ENCODE measurements around the gene AP2M1. TPM values are rescaled to one million over a fixed set of nuclear protein-coding genes. Genes with fewer than 3 reads are reported as not detected.

Gene AP2M1
- total RNA-seq, 4 donors from 2014 or later, result 150 to 200 (median 195) TPM

DNA sequence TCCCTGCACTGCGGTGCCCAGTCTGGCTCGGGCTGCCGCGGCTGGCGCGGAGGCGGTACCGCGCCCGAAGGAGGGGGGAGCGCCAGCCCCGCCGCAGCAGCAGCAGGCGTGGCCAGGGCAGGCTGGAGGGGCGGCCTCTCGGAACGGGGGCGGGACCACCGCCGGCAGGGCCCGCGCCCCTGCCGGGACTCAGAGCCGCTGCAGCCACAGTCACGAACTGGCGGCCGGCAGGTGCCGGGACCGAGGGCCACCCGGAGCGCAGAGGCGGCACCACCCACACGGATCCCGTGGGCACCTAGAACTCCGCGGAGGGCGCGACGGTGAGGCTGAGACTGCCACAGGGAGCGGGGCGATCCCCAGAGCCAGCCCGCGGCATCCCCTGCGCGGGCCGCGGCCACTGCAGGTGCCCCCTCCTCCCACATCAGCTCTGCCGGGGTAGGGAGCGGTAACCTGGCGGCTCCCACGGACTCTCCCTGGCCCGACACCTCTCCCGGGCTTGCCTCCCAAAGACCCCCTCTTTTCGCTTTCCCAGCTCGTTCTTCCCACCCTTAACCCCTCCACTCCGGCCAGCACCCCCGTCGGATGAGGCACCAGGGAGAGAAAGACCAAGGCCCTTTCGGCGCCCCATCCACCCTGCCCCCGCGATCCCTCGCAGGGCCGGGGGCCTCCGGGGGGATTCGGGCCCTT lies 54.9 kb downstream of the AP2M1 start, which contains the start of gene VWA5B2:
TSS of gene VWA5B2 (plus strand) at position 192 of the 687 bp plus-strand sequence. CDS start 944 bp downstream, outside the sequence.
- Histone ChIP-seq H3K27me3 (peaks cover 0 to 24% of the 10 kb centered on the region in 2 donors), H3K4me1 (peaks cover 0 to 22% (median 20%) of the 10 kb centered on the region in 4 donors), H3K4me3 (peak within 1 kb of the TSS; percentile 38 to 54 (median 49)), H3K36me3 (no peaks in the 10 kb centered on the region), H3K9me3 (no peaks in the 10 kb centered on the region), H3K27ac (no peak within 1 kb of the TSS)
- TF ChIP-seq CTCF (IDR thresholded peaks at IDR 0.05), result peak; percentile 12 to 39 (median 31)
- TF ChIP-seq POLR2A (IDR thresholded peaks at IDR 0.05), result no peak
- peak; percentile 62 to 80 (median 64) for DNase-seq

GRCh38 chr3:184230081-184230602 lies 55.5 kb downstream of the AP2M1 start:
- H3K27me3 ChIP-seq, result peaks cover 0 to 24% of the 10 kb centered on the region in 2 donors
- H3K4me1 ChIP-seq, result peaks cover 0 to 22% (median 20%) of the 10 kb centered on the region in 4 donors
- no peaks in the 10 kb centered on the region for H3K36me3 ChIP-seq
- no peak for DNase-seq
- peak overlapping the region; percentile 38 to 54 (median 49) for H3K4me3 ChIP-seq
- TF ChIP-seq CTCF (IDR thresholded peaks at IDR 0.05) (no peak), POLR2A (IDR thresholded peaks at IDR 0.05) (no peak)
- no peaks in the 10 kb centered on the region for H3K9me3 ChIP-seq
- no peak overlapping the region for H3K27ac ChIP-seq

DNA sequence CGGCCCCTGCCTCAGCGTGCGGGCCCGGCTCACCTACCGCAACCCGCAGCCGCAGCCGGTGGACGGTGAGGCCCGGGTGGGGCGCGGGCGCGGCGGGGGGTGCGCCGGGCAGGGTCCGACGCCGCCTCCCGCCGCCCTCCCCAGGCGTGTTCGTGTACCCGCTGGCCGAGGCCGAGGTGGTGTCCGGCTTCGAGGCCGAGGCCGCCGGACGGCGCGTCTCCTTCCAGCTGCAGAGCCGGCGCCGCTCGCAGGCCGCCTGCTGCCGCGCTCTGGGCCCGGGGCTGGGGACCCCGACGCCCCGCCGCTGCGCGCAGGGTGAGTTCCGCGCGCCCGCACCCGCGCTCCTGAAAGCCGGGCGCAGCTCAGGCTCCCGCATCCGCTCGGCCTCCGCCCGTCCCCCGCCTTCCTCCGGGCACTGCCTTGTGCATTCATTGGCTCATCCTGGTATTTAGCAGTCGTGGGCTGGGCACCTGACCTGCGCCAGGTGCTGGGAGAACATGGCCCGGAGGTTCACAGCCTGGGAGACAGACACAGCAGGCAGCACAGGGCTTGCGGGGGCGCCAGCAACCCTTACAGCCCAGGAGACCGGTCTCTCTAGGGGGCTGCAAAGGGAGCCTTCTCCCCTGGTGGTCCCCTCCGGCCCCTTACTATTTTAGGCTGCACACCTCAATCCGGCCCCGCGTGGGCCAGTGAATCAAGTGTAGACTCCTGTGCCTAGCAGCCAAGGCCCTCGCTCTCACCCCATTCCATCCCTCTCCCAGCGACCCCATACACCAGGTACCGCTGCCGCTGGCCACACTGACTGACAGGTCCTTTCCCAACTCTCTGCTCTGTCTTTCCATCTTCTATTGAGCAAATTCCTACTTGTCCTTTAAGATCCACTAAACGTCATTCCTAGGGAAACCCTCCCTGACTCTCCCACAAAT lies 56.2 kb downstream of the AP2M1 start:
- peak overlapping the region; percentile 38 to 54 (median 49) for H3K4me3 ChIP-seq
- TF ChIP-seq POLR2A (IDR thresholded peaks at IDR 0.05), result no peak
- no peak for TF ChIP-seq CTCF (IDR thresholded peaks at IDR 0.05)
- no peak overlapping the region for H3K27ac ChIP-seq
- H3K4me1 ChIP-seq, result peaks cover 0 to 22% (median 20%) of the 10 kb centered on the region in 4 donors
- H3K36me3 ChIP-seq, result no peaks in the 10 kb centered on the region
- no peaks in the 10 kb centered on the region for H3K9me3 ChIP-seq
- H3K27me3 ChIP-seq, result peaks cover 0 to 24% of the 10 kb centered on the region in 2 donors
- no peak for DNase-seq

GRCh38 chr3:184231671-184232070 lies 57.0 kb downstream of the AP2M1 start:
- Histone ChIP-seq H3K27me3 (peaks cover 0 to 24% of the 10 kb centered on the region in 2 donors), H3K9me3 (no peaks in the 10 kb centered on the region)

More at GRCh38 chr3:184231671-184232070, 57.0 kb downstream of the AP2M1 start:
- H3K4me3 ChIP-seq, result no peak overlapping the region
- no peak overlapping the region for H3K27ac ChIP-seq
- H3K36me3 ChIP-seq, result no peaks in the 10 kb centered on the region
- no peak for DNase-seq
- TF ChIP-seq POLR2A (IDR thresholded peaks at IDR 0.05), result no peak
- TF ChIP-seq CTCF (IDR thresholded peaks at IDR 0.05), result no peak
- peaks cover 0 to 22% (median 20%) of the 10 kb centered on the region in 4 donors for H3K4me1 ChIP-seq
